HG03064 (cell line): ENCODE data around the gene PI4KA.

Experiments used
- ATAC-seq: cut with Tn5 transposase; IDR thresholded peaks from one replicate; pipeline ENCODE4 v1.9.1; 2021; ENCODE audit warnings: low read depth; ENCODE audit not compliant: unreplicated experiment

The PI4KA gene

DNA sequence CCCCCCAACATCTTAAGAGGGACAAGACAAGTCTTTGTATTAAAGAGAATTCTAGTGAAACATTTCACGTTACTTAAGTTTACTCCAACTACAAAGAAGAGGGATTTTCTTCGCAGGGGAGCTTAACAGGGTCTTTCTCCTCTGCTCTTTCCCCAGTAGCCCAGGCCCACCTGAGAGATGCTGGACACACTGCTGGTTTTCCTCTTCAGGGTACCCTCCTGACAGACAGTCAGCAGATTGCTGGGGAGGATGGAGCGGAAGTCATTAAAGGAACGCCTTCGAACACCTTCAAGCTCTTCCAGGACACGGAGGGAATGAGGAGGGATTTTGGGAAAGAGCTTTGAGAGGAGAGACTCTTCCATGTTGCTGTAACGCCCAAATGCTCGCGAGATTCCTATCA is 39.1 kb downstream of the PI4KA start:
- ATAC-seq = no peak

- no peak for ATAC-seq
These were observed 40.1 kb downstream of the PI4KA start for GRCh38 chr22:20818471-20818870.

- ATAC-seq = no peak
These were observed 42.1 kb downstream of the PI4KA start for GRCh38 chr22:20816559-20816958.

DNA sequence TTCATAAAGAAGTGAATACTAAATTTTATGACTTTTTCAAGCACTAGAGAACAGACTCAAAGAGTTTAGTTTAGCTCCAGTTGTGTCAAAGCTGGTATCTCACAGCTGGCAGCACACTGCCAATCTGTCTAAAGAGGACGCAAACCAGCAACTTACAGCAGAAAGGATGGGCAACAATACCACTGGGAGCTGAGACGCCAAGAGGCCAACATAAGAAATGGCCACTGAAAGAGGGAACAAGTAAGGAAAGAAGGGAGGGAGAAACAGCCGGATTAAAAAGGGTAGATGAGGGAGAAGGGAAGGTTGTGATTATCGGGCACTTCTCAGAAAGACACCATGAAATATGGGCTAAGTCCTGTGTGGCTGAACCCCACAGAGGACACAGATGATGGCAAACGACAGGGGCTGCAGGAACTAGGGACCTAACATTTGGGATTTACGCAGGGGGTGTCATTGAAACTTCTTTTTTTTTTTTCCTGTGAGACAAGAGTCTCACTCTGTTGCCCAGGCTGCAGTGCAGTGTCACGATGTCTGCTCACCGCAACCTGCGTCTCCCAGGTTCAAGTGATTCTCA is 43.0 kb downstream of the PI4KA start:
- no peak for ATAC-seq

GRCh38 chr22:20814221-20814808 is 44.3 kb downstream of the PI4KA start:
- no peak for ATAC-seq

DNA sequence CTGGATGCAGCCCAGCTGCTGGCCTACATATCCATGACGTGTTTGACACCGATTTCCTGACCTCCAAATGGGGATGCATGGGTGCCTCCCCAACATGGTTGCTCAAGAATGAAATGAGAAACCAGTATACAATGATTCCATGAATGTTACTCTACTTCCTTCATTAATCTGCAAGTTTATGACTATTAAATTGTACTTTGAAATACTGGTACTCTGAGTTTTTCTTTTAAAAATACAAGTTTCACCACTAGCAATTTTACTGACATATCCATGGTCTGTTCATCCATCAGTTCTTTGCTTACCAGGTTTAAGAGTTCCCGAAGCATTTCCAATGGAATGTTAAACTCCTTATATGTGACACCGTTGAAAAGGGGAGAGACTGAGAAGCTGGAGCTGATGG is 45.6 kb downstream of the PI4KA start:
- ATAC-seq = no peak

- no peak for ATAC-seq
These were observed 46.5 kb downstream of the PI4KA start for GRCh38 chr22:20811971-20812660.

DNA sequence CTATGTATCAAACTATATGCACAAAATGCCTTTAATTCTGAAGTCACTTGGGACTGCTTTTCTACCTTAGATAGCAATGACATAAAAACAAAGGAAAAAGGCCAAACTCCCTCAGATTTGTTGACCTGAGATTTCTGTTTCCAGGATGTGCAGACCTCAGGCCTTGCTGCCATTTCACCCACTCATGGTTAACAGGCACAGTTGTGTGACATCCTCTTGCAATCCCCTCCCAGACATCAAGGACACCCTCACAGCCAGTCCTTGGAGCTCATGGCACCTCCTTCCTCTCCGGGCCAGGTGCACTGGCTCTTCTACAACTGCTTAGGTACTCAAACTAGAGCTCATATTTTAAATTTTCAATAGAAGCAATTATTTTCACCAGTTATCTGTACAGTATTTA is 47.4 kb downstream of the PI4KA start:
- ATAC-seq = no peak

GRCh38 chr22:20810645-20811044 is 48.0 kb downstream of the PI4KA start:
- no peak for ATAC-seq

- ATAC-seq = no peak
These were observed 48.9 kb downstream of the PI4KA start for GRCh38 chr22:20809538-20810185.

DNA sequence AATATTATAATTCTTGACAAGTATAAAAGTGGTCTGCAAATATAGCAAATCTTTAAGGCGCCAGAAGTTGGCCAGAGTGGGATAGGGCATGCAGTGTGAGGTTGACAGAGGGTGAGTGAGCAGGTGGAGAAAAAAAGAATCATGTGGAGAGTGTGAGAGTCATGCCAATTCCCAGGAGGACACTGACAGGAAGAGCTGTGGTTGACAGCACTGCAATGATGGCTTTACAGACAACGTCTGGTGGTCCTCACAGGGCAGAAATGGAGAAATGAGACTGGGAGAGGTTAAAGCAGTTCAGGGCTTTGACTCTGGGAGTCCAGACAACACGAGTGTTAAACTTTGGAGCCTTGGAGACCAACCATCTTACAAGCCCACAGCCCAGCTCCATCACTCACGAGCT is 49.8 kb downstream of the PI4KA start:
- ATAC-seq = no peak

DNA sequence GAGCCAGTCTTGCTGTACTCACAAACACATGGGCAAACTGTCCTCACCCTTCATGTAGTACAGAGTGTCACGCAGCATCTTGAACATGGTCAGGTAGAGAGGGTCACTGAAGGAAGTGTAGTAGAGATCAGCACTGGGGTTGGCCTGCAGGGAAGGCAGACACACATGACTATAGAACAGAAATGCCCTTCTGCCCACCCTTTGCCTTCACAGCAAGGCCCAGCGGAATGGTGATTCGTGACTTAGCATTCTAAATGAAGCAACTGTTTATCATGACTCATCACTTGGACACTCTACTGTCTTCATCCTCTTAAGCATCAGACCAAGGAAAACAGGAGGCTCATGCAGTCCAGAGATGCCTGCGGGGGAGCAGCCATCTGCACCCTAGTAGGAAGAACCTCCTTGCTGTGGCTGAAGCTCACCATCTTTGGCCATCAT is 51.3 kb downstream of the PI4KA start:
- no peak for ATAC-seq

GRCh38 chr22:20805972-20806471 is 52.6 kb downstream of the PI4KA start:
- no peak for ATAC-seq

GRCh38 chr22:20804650-20805049 is 54.0 kb downstream of the PI4KA start:
- no peak for ATAC-seq

DNA sequence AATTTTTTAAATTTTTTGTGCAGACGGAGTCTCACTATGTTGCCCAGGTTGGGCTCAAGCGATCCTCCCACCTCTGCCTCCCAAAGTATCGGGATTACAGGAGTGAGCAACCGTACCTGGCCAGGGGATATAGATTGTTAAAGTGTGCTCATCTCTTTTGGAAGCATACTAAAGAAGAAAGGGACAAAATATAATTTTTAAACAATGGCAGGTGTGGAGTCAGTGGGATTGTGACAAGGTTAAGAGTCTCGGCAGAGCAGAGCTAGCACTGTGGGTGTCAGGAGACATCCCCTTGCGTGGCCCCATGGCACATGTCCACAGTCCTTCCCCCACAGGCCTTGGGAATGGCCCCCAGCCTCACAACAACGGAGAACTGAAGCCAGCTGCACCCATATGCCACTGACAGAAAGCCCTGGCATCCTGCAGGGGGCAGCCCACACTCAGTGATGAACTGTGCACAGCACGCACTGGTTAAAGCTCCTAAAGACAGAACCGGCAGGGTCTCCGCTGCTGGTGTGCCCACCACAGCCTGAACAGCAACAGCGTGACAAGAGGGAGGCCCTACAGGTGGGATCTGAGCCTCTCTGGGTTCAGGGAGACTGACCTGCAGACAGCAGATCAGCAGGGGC is 54.8 kb downstream of the PI4KA start:
- ATAC-seq = no peak

- ATAC-seq = no peak
These were observed 55.6 kb downstream of the PI4KA start for GRCh38 chr22:20802922-20803553.

DNA sequence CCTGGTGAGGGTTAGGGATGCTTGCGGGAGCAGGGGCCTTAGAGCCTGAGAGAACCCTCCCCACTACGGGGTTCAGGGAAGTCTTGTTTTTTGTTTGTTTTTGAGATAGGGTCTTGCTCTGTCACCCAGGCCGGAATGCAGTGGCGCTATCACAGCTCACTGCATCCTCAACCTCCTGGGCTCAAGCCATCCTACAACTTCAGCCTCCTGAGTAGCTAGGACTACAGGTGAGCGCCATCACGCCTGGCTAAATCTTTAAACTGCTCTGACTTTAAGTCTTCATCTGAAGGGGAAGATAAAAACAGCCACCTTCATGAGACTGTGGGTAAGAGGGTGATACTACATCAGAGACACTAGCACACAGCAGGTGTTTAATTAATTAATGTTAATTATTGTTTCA is 56.2 kb downstream of the PI4KA start:
- ATAC-seq = no peak

GRCh38 chr22:20799449-20799848 is 59.2 kb downstream of the PI4KA start:
- no peak for ATAC-seq

GRCh38 chr22:20798974-20799373 is 59.6 kb downstream of the PI4KA start:
- ATAC-seq = no peak

GRCh38 chr22:20798218-20798617 is 60.4 kb downstream of the PI4KA start:
- no peak for ATAC-seq

- no peak for ATAC-seq
These were observed 61.9 kb downstream of the PI4KA start for GRCh38 chr22:20796731-20797130.
